CD4-positive, alpha-beta memory T cell (primary cell): ENCODE results near the gene OR5AU1. TPM values are rescaled to one million over a fixed set of nuclear protein-coding genes. Genes with fewer than 3 reads are reported as not detected.

ENCODE experiments used
- CTCF ChIA-PET: fragments of 350-600 bp; sonication (Branson Sonifier 250); formaldehyde crosslinking; loops from one replicate; lab custom pipeline; 2021; ENCODE audit warnings: inconsistent platforms; ENCODE audit not compliant: partially characterized antibody; lab: Charles Lee
- POLR2A ChIA-PET: fragments of 350-600 bp; sonication (Branson Sonifier 250); formaldehyde crosslinking; loops from one replicate; lab custom pipeline; 2021; ENCODE audit not compliant: partially characterized antibody; lab: Charles Lee
- DNase-seq, 5 donors: peaks; one replicate each; pipeline versions ENCODE4 v3.0.0 to v3.0.0-alpha.2; 2020 to 2022; ENCODE audit warnings: mixed read lengths in 1 of 5
- H3K27ac ChIP-seq: one replicate; pipeline ENCODE4 v1.7.0; 2013; ENCODE audit warnings: low read depth, low read length
- H3K27me3 ChIP-seq: 2 replicates; pipeline ENCODE4 v1.7.0; 2013; ENCODE audit warnings: mild to moderate bottlenecking, low read length, moderate library complexity; ENCODE audit not compliant: insufficient read depth
- H3K36me3 ChIP-seq: 2 replicates; pipeline ENCODE4 v1.7.0; 2013; ENCODE audit warnings: mild to moderate bottlenecking, low read length, moderate library complexity; ENCODE audit not compliant: insufficient read depth
- H3K4me1 ChIP-seq: 2 replicates; pipeline ENCODE4 v1.7.0; 2013; ENCODE audit warnings: mild to moderate bottlenecking, low read length, moderate library complexity; ENCODE audit not compliant: insufficient read depth
- H3K4me3 ChIP-seq, 2 donors: one replicate each; pipeline ENCODE4 v1.7.0; 2013; ENCODE audit warnings: low read length in 2 of 2, mild to moderate bottlenecking in 1 of 2
- H3K9me3 ChIP-seq, 2 donors: one replicate each; pipeline ENCODE4 v1.7.0; 2013; ENCODE audit warnings: low read length in 2 of 2, control low read depth in 1 of 2; ENCODE audit not compliant: control insufficient read depth in 1 of 2
- H3K27ac Mint-ChIP-seq, 7 donors: one replicate each; pipeline ENCODE4 v1.8.0; 2020 to 2021; ENCODE audit warnings: mixed read lengths in 7 of 7, mild to moderate bottlenecking in 6 of 7, inconsistent platforms in 3 of 7, moderate library complexity in 3 of 7
- H3K27me3 Mint-ChIP-seq, 2 donors: one replicate each; pipeline ENCODE4 v1.8.0; 2020 to 2021; ENCODE audit warnings: mixed read lengths in 2 of 2
- H3K36me3 Mint-ChIP-seq, 2 donors: one replicate each; pipeline ENCODE4 v1.8.0; 2020 to 2021; ENCODE audit warnings: mixed read lengths in 2 of 2, inconsistent platforms in 1 of 2, mild to moderate bottlenecking in 1 of 2
- H3K4me1 Mint-ChIP-seq, 4 donors: one replicate each; pipeline ENCODE4 v1.8.0; 2020 to 2021; ENCODE audit warnings: mixed read lengths in 4 of 4, mild to moderate bottlenecking in 1 of 4
- H3K4me3 Mint-ChIP-seq, 8 donors: one replicate each; pipeline ENCODE4 v1.8.0; 2020 to 2021; ENCODE audit warnings: mixed read lengths in 8 of 8, mild to moderate bottlenecking in 7 of 8, moderate library complexity in 6 of 8, inconsistent platforms in 3 of 8
- H3K9me3 Mint-ChIP-seq, 8 donors: one replicate each; pipeline ENCODE4 v1.8.0; 2020 to 2021; ENCODE audit warnings: mixed read lengths in 8 of 8, mild to moderate bottlenecking in 5 of 8, inconsistent platforms in 3 of 8, moderate library complexity in 1 of 8
- intact Hi-C: fragments of 100-400 bp; cut with micrococcal nuclease; formaldehyde crosslinking; loops from one replicate; pipeline ENCODE4 v1.15.1; 2023
- polyA plus RNA-seq, 2 donors: library from polyadenylated mRNA; unstranded; fragments of 300-500 nt; fragmentation: Illumina TruSeq; gene quantifications; one replicate each; pipeline ENCODE4 v1.2.3, GENCODE V29; 2021
- total RNA-seq, 2 experiments: library from RNA; stranded (reverse); gene quantifications; one replicate each; pipeline ENCODE4 v1.2.3, GENCODE V29; 2021

Gene OR5AU1
- not detected for total RNA-seq
- polyA plus RNA-seq = not detected

DNA sequence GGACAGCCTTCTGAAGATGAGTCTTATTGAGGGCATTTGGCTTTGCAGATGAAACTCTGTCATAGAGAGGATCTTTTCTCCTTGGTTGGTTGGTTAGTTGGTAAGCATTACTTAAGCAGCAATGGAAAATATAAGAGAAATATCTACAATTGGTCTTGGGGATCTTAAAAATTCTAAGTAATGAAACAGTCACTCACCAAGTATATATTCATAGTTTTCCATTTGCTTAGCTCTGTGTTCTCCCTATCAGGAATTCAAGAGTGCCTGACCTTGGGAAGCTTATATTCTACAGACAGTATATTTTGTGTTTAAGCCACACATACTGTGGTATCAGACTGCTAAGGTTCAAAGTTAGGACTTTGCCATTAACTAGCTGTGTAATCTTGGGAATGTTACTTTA, at the start of gene OR5AU1:
TSS of gene OR5AU1 (minus strand) at position 101 of the 400 bp plus-strand sequence. CDS start 191 bp downstream, outside the sequence.
- POLR2A ChIA-PET = no interaction called here
- H3K4me3 ChIP-seq = no peak within 1 kb of the TSS
- Mint-ChIP-seq H3K4me1 (peaks cover 0 to 3% (median 0%) of the 10 kb centered on the region in 4 donors), H3K27me3 (peaks cover 13 to 24% of the 10 kb centered on the region in 2 donors), H3K9me3 (no peaks in the 10 kb centered on the region), H3K36me3 (no peaks in the 10 kb centered on the region), H3K27ac (peak within 1 kb of the TSS in 1 of 7 donors; percentile 20), H3K4me3 (no peak within 1 kb of the TSS)
- CTCF ChIA-PET = no interaction called here
- peaks cover 3% of the 10 kb centered on the region for H3K27me3 ChIP-seq
- H3K9me3 ChIP-seq = no peaks in the 10 kb centered on the region
- no peaks in the 10 kb centered on the region for H3K4me1 ChIP-seq
- intact Hi-C loops = no loop called here
- H3K36me3 ChIP-seq = no peaks in the 10 kb centered on the region
- DNase-seq = no peak
- H3K27ac ChIP-seq = no peak within 1 kb of the TSS

DNA sequence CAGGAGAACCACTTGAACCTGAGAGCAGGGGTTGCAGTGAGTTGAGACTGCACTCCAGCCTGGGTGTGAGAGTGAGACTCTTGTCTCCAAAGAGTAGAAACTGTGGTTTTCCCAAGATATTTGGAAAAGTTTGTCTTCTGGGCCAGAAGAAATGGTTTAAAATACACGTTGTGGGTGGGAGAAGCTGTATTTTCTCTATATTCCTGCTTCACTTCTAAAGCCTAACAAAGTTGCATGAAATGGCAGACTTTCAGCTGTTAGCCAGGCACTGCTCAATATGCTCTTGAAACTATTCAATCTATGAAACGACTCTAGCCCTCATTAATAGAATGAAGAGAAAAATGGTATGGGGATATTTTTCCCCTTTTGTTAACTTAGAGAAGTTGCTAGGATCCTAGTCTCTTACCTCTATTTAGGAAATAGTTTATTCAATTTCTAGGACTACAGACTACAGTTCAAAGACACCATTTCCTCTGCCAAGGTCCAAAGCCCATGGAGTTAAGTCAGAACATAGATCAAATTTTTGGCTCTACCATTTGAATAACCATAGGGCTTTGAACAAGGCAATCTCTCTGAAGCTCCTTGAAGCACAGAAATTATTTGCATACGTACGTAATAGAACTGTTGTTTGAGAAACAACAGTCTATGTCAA, 49.3 kb upstream of the OR5AU1 start:
- peaks cover 0 to 2% (median 0%) of the 10 kb centered on the region in 8 donors for H3K9me3 Mint-ChIP-seq
- Histone ChIP-seq H3K4me1 (no peaks in the 10 kb centered on the region), H3K36me3 (peaks cover 25% of the 10 kb centered on the region), H3K9me3 (no peaks in the 10 kb centered on the region), H3K27ac (no peak overlapping the region), H3K4me3 (no peak overlapping the region), H3K27me3 (no peaks in the 10 kb centered on the region)
- ChIA-PET CTCF (interaction anchor here (1.4 kb wide), 1 partner anchor 15 kb away, joined by 3 read pairs; no protein-coding TSS in a partner anchor), POLR2A (no interaction called here)
- H3K36me3 Mint-ChIP-seq = peaks cover 33 to 47% of the 10 kb centered on the region in 2 donors
- peak overlapping the region in 1 of 7 donors; percentile 75 for H3K27ac Mint-ChIP-seq
- H3K4me1 Mint-ChIP-seq = peaks cover 15 to 29% (median 18%) of the 10 kb centered on the region in 4 donors
- H3K27me3 Mint-ChIP-seq = no peaks in the 10 kb centered on the region
- no peak for DNase-seq
- intact Hi-C loops = no loop called here
- no peak overlapping the region for H3K4me3 Mint-ChIP-seq

DNA sequence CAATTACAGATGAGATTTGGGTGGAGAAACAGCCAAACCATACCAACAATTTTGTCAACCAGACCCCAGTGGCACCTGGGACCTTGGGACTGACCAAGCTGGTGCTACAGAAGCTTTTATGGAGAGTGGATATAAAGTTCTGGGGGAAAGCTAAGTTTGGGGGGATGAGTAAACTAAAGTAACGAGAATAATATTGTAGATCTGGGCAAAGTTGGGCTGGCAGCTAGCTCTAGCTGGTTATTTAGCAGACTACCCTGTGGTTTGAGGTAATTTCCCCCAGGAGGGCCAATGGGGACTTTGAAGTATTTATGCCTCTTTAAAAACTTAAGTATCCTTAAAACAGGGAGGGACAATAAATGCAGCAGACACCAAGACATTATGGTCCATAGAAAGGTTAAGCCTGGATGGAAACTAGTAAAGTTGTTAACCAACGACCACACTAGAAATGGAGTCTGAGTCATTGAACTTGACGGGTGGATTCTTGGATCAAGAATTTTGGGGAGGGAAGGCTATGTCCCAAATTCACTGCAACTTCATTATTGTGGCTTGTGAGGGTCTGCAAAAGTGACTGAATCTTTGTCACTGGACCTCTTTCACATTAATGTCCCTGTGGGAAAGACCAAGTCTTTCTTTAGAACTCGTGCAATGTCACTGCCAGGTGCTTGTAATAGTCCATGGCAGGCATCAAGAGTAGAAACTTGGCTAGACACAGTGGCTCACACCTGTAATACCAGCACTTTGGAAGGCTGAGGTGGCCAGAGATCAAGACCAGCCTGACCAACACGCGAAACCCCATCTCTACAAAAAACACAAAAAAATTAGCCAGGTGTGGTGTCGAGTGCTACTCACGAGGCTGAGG, 48.5 kb upstream of the OR5AU1 start:
- no peak overlapping the region for H3K27ac ChIP-seq
- no peak for DNase-seq
- Mint-ChIP-seq H3K9me3 (peaks cover 0 to 2% (median 0%) of the 10 kb centered on the region in 8 donors), H3K36me3 (peaks cover 26 to 40% of the 10 kb centered on the region in 2 donors), H3K27ac (peak overlapping the region in 4 of 7 donors; percentile 30 to 75 (median 54)), H3K27me3 (no peaks in the 10 kb centered on the region), H3K4me1 (peaks cover 15 to 27% (median 18%) of the 10 kb centered on the region in 4 donors), H3K4me3 (no peak overlapping the region)
- H3K36me3 ChIP-seq = peaks cover 17% of the 10 kb centered on the region
- ChIA-PET POLR2A (interaction anchor here (1.3 to 1.9 kb wide), 4 partner anchors 10 to 180 kb away, joined by 4 to 6 read pairs (median 5); partner anchors contain the start of gene SUPT16H), CTCF (interaction anchor here (0.8 to 1.4 kb wide), 2 partner anchors 16 to 100 kb away, joined by 3 read pairs; no protein-coding TSS in a partner anchor)
- intact Hi-C loops = no loop called here
- no peak overlapping the region for H3K4me3 ChIP-seq
- no peaks in the 10 kb centered on the region for H3K4me1 ChIP-seq
- H3K9me3 ChIP-seq = no peaks in the 10 kb centered on the region
- H3K27me3 ChIP-seq = no peaks in the 10 kb centered on the region

DNA sequence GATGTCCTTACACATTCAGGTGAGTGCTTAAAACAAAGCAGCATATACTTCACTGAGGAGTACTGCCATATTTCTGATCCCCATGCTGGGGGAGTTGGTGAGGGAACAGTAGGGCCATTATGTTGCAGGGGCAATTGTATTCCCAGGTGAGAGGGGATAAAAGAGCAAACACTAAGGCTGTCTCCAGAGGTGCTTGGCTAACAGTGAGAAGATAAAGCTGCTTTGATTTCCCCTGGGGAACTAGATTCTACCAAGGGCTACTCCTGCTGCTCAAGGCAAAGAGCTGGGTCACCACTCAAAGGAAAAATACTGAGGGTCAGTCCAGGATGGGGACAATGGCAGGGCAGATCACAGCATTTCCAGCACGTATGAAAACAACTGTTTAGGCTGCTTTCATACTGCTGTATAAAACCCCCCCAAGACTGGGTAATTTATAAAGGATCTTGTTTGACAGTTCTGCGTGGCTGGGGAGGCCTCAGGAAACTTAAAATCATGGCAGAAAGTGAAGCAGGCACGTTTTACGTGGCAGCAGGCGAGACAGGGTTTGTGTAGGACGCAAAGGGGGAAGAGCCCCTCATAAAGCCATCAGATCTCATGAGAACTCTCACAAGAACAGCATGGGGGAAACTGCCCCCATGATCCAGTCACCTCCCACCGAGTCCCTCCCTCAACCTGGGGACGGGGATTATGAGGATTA, 47.8 kb upstream of the OR5AU1 start:
- Mint-ChIP-seq H3K9me3 (peaks cover 0 to 2% (median 0%) of the 10 kb centered on the region in 8 donors), H3K4me1 (peaks cover 15 to 27% (median 18%) of the 10 kb centered on the region in 4 donors), H3K4me3 (no peak overlapping the region)

DNA sequence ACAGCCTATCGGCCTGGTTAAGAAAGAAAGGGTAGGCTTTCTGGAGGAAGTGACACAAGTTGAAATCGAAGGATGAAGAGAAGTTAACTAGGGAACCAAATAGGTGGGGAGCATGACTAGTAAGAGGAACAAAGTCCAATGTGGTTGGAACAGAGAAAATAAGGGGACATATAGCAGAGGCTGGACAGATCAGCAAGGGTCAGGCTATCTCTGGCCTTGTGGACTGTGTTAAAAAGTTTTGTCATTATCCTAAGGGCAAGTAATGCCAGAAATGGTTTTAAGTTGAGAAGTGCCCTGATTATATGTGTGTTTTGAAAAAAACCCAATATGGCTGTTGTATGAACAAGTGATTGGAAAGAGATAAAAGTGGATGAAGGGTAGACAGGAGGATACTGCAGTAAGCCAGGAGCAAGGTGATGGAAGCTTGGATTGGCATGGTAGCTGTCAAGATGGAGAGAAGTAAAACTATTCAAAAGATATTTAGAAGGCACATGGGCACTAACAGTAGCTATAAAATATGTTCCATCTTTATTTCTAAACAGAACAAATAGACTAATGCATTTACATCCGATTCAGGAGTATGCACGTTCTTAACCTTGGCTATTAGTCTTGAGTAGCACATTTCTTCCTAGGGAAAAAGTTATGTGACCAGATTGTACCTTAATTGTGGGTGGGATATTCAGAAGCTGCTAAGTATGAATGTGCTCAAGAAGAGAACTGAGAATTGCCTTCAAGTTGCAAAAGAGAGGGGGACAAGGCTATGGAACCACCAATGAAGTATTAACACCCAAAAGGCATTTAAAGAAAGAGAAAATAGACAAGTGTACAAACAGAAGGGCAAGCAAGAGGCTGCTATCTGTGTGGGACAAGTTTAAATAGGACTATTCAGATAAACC, 46.8 kb upstream of the OR5AU1 start:
- Histone ChIP-seq H3K27me3 (no peaks in the 10 kb centered on the region), H3K9me3 (no peaks in the 10 kb centered on the region), H3K27ac (no peak overlapping the region), H3K36me3 (peaks cover 9% of the 10 kb centered on the region), H3K4me1 (no peaks in the 10 kb centered on the region), H3K4me3 (no peak overlapping the region)
- intact Hi-C loops = loop anchor here (2.0 kb wide), 1 partner anchor 14 kb away; no protein-coding TSS in a partner anchor
- Mint-ChIP-seq H3K27me3 (no peaks in the 10 kb centered on the region), H3K9me3 (peaks cover 0 to 2% (median 0%) of the 10 kb centered on the region in 8 donors), H3K4me3 (no peak overlapping the region), H3K36me3 (peaks cover 13 to 26% of the 10 kb centered on the region in 2 donors), H3K27ac (peak overlapping the region in 4 of 7 donors; percentile 4 to 66 (median 12)), H3K4me1 (peaks cover 13 to 28% (median 19%) of the 10 kb centered on the region in 4 donors)
- ChIA-PET POLR2A (interaction anchor here (0.7 to 1.9 kb wide), 7 partner anchors 9 to 182 kb away, joined by 3 to 6 read pairs (median 4); partner anchors contain the start of gene SUPT16H), CTCF (interaction anchor here (0.9 to 1.7 kb wide), 2 partner anchors 24 to 39 kb away, joined by 3 read pairs; no protein-coding TSS in a partner anchor)
- DNase-seq = no peak

More for the DNA sequence above, 47.8 kb upstream of the OR5AU1 start:
- peaks cover 22 to 35% of the 10 kb centered on the region in 2 donors for H3K36me3 Mint-ChIP-seq
- intact Hi-C loops = loop anchor here (2.0 kb wide), 1 partner anchor 13 kb away; no protein-coding TSS in a partner anchor
- no peaks in the 10 kb centered on the region for H3K4me1 ChIP-seq
- no peaks in the 10 kb centered on the region for H3K27me3 Mint-ChIP-seq
- H3K27ac Mint-ChIP-seq = peak overlapping the region in 6 of 7 donors; percentile 38 to 75 (median 54)
- peaks cover 12% of the 10 kb centered on the region for H3K36me3 ChIP-seq
- H3K27ac ChIP-seq = no peak overlapping the region
- no peaks in the 10 kb centered on the region for H3K9me3 ChIP-seq
- H3K27me3 ChIP-seq = no peaks in the 10 kb centered on the region
- no peak overlapping the region for H3K4me3 ChIP-seq
- ChIA-PET POLR2A (interaction anchor here (1.2 to 1.9 kb wide), 5 partner anchors 10 to 181 kb away, joined by 4 to 6 read pairs (median 5); partner anchors contain the start of gene SUPT16H), CTCF (interaction anchor here (0.8 to 1.7 kb wide), 2 partner anchors 38 to 100 kb away, joined by 3 read pairs; no protein-coding TSS in a partner anchor)
- DNase-seq = no peak
